ENCODE results near the gene CCDC192.

Gene CCDC192

GRCh38 chr5:127810017-127810416 lies 106.8 kb downstream of the CCDC192 start:
- Histone ChIP-seq H3K4me3 (ENCODE audit: low read length, poor library complexity, severe bottlenecking) (no peak overlapping the region), H3K36me3 (ENCODE audit: insufficient read depth, low read length) (no peaks in the 10 kb centered on the region), H3K4me1 (ENCODE audit: insufficient read depth, low read length, poor library complexity, severe bottlenecking) (peaks cover 6% of the 10 kb centered on the region), H2AFZ (ENCODE audit: low read length) (no peak overlapping the region), H4K20me1 (ENCODE audit: insufficient read depth, low read length, poor library complexity, severe bottlenecking) (no peaks in the 10 kb centered on the region), H3K4me2 (ENCODE audit: low read depth, low read length, poor library complexity, severe bottlenecking) (no peak overlapping the region), H3K9ac (ENCODE audit: low read depth, low read length, poor library complexity, severe bottlenecking) (no peak overlapping the region), H3F3A (ENCODE audit: low read depth) (no peaks in the 10 kb centered on the region), H3K79me2 (ENCODE audit: insufficient read depth, low read length) (no peaks in the 10 kb centered on the region), H3K27me3 (ENCODE audit: insufficient read depth, low read length, poor library complexity, severe bottlenecking) (no peaks in the 10 kb centered on the region), H3K9me3 (ENCODE audit: insufficient read depth, low read depth, low read length) (no peaks in the 10 kb centered on the region), H3K9me2 (replicated peaks; ENCODE audit: low read depth, low read length) (no peaks in the 10 kb centered on the region)
- TF ChIP-seq CTCF (conservative IDR thresholded peaks at IDR 0.05; ENCODE audit: low read length) (no peak), EZH2phosphoT487 (IDR thresholded peaks at IDR 0.05; ENCODE audit: borderline replicate concordance) (no peak)

- Histone ChIP-seq H3K4me3 (ENCODE audit: low read length, poor library complexity, severe bottlenecking) (no peak overlapping the region), H3K4me1 (ENCODE audit: insufficient read depth, low read length, poor library complexity, severe bottlenecking) (peaks cover 6% of the 10 kb centered on the region), H3F3A (ENCODE audit: low read depth) (no peaks in the 10 kb centered on the region), H3K27me3 (ENCODE audit: insufficient read depth, low read length, poor library complexity, severe bottlenecking) (no peaks in the 10 kb centered on the region), H3K9me2 (replicated peaks; ENCODE audit: low read depth, low read length) (no peaks in the 10 kb centered on the region), H3K9me3 (ENCODE audit: insufficient read depth, low read depth, low read length) (no peaks in the 10 kb centered on the region), H2AFZ (ENCODE audit: low read length) (no peak overlapping the region), H3K9ac (ENCODE audit: low read depth, low read length, poor library complexity, severe bottlenecking) (no peak overlapping the region), H4K20me1 (ENCODE audit: insufficient read depth, low read length, poor library complexity, severe bottlenecking) (no peaks in the 10 kb centered on the region), H3K4me2 (ENCODE audit: low read depth, low read length, poor library complexity, severe bottlenecking) (no peak overlapping the region), H3K36me3 (ENCODE audit: insufficient read depth, low read length) (no peaks in the 10 kb centered on the region), H3K79me2 (ENCODE audit: insufficient read depth, low read length) (no peaks in the 10 kb centered on the region)
- TF ChIP-seq EZH2phosphoT487 (IDR thresholded peaks at IDR 0.05; ENCODE audit: borderline replicate concordance) (no peak), CTCF (conservative IDR thresholded peaks at IDR 0.05; ENCODE audit: low read length) (no peak)
These were observed 107.7 kb downstream of the CCDC192 start for GRCh38 chr5:127810707-127811490.

- TF ChIP-seq EZH2phosphoT487 (IDR thresholded peaks at IDR 0.05; ENCODE audit: borderline replicate concordance): no peak
- TF ChIP-seq CTCF (conservative IDR thresholded peaks at IDR 0.05; ENCODE audit: low read length): no peak
- no peaks in the 10 kb centered on the region for H3K9me2 ChIP-seq (replicated peaks; ENCODE audit: low read depth, low read length)
- H3K36me3 ChIP-seq (ENCODE audit: insufficient read depth, low read length): no peaks in the 10 kb centered on the region
- H3K27me3 ChIP-seq (ENCODE audit: insufficient read depth, low read length, poor library complexity, severe bottlenecking): no peaks in the 10 kb centered on the region
- no peak overlapping the region for H3K9ac ChIP-seq (ENCODE audit: low read depth, low read length, poor library complexity, severe bottlenecking)
- H4K20me1 ChIP-seq (ENCODE audit: insufficient read depth, low read length, poor library complexity, severe bottlenecking): no peaks in the 10 kb centered on the region
- H3K79me2 ChIP-seq (ENCODE audit: insufficient read depth, low read length): no peaks in the 10 kb centered on the region
- no peak overlapping the region for H3K4me2 ChIP-seq (ENCODE audit: low read depth, low read length, poor library complexity, severe bottlenecking)
- no peak overlapping the region for H3K4me3 ChIP-seq (ENCODE audit: low read length, poor library complexity, severe bottlenecking)
- peaks cover 6% of the 10 kb centered on the region for H3K4me1 ChIP-seq (ENCODE audit: insufficient read depth, low read length, poor library complexity, severe bottlenecking)
- H2AFZ ChIP-seq (ENCODE audit: low read length): no peak overlapping the region
- H3F3A ChIP-seq (ENCODE audit: low read depth): no peaks in the 10 kb centered on the region
- no peaks in the 10 kb centered on the region for H3K9me3 ChIP-seq (ENCODE audit: insufficient read depth, low read depth, low read length)
These were observed 109.4 kb downstream of the CCDC192 start for GRCh38 chr5:127812570-127812969.

Data from Loucy (cell line).